ENCODE results near the gene UXS1.

Gene UXS1

GRCh38 chr2:106157416-106157815 is 36.7 kb downstream of the UXS1 start:
- DNase-seq (ENCODE audit: low spot score), result no peak
- in situ Hi-C loops (cut with MboI; ENCODE audit: low pct_unique_long_range_greater_than_20kb, low sequenced_read_pairs, unreplicated experiment), result no loop called here
- TF ChIP-seq CTCF (IDR thresholded peaks at IDR 0.05; ENCODE audit: extremely low read depth, insufficient read depth, missing control alignments), result no peak

- TF ChIP-seq CTCF (IDR thresholded peaks at IDR 0.05; ENCODE audit: extremely low read depth, insufficient read depth, missing control alignments), result no peak
- no peak for DNase-seq (ENCODE audit: low spot score)
- in situ Hi-C loops (cut with MboI; ENCODE audit: low pct_unique_long_range_greater_than_20kb, low sequenced_read_pairs, unreplicated experiment), result no loop called here
Measured at GRCh38 chr2:106156305-106157296, 37.5 kb downstream of the UXS1 start.

- DNase-seq (ENCODE audit: low spot score), result no peak
- in situ Hi-C loops (cut with MboI; ENCODE audit: low pct_unique_long_range_greater_than_20kb, low sequenced_read_pairs, unreplicated experiment), result no loop called here
- no peak for TF ChIP-seq CTCF (IDR thresholded peaks at IDR 0.05; ENCODE audit: extremely low read depth, insufficient read depth, missing control alignments)
Measured at GRCh38 chr2:106153781-106154180, 40.3 kb downstream of the UXS1 start.

- TF ChIP-seq CTCF (IDR thresholded peaks at IDR 0.05; ENCODE audit: extremely low read depth, insufficient read depth, missing control alignments), result no peak
Measured at GRCh38 chr2:106147665-106148064, 46.4 kb downstream of the UXS1 start.

GRCh38 chr2:106147159-106147558 is 46.9 kb downstream of the UXS1 start:
- no peak for TF ChIP-seq CTCF (IDR thresholded peaks at IDR 0.05; ENCODE audit: extremely low read depth, insufficient read depth, missing control alignments)
- DNase-seq (ENCODE audit: low spot score), result no peak
- in situ Hi-C loops (cut with MboI; ENCODE audit: low pct_unique_long_range_greater_than_20kb, low sequenced_read_pairs, unreplicated experiment), result no loop called here

More at GRCh38 chr2:106147665-106148064, 46.4 kb downstream of the UXS1 start:
- DNase-seq (ENCODE audit: low spot score), result no peak
- in situ Hi-C loops (cut with MboI; ENCODE audit: low pct_unique_long_range_greater_than_20kb, low sequenced_read_pairs, unreplicated experiment), result no loop called here

- in situ Hi-C loops (cut with MboI; ENCODE audit: low pct_unique_long_range_greater_than_20kb, low sequenced_read_pairs, unreplicated experiment), result no loop called here
- no peak for DNase-seq (ENCODE audit: low spot score)
- no peak for TF ChIP-seq CTCF (IDR thresholded peaks at IDR 0.05; ENCODE audit: extremely low read depth, insufficient read depth, missing control alignments)
Measured at GRCh38 chr2:106144621-106145331, 49.3 kb downstream of the UXS1 start.

Data from GM13977 (cell line).